Bronchial epithelial cell (primary cell): ENCODE results near the gene EAF1. TPM values are rescaled to one million over a fixed set of nuclear protein-coding genes. Genes with fewer than 3 reads are reported as not detected.

Experiments used
- DNase-seq: peaks from one replicate; pipeline ENCODE4 v3.0.0-alpha.2; 2010; ENCODE audit warnings: low read depth
- FAIRE-seq: peaks from 2 replicates; lab custom pipeline; 2011; peaks lifted over from hg19 to GRCh38; lab: Jason Lieb, UNC
- H3K27me3 ChIP-seq: 2 replicates; pipeline ENCODE4 v1.5.1; 2011; ENCODE audit warnings: low read length; ENCODE audit not compliant: control insufficient read depth, insufficient read depth
- H3K36me3 ChIP-seq: 2 replicates; pipeline ENCODE4 v1.5.1; 2011; ENCODE audit warnings: low read length; ENCODE audit not compliant: control insufficient read depth, insufficient read depth
- H3K4me3 ChIP-seq: 2 replicates; pipeline ENCODE4 v1.5.1; 2011; ENCODE audit warnings: mild to moderate bottlenecking, low read depth, low read length, control low read depth
- total RNA-seq: library from RNA; depleted of rRNA; stranded (reverse); fragments of >200 nt; gene quantifications from 2 replicates; pipeline ENCODE4 v1.2.1, GENCODE V29; 2014
- TF ChIP-seq, protein P1 (sequence below): IDR thresholded peaks from 2 replicates; pipeline ENCODE4 v1.5.1; 2011; ENCODE audit warnings: mild to moderate bottlenecking, moderate library complexity, low read length, control low read depth, inconsistent platforms; ENCODE audit not compliant: insufficient read depth, severe bottlenecking

Gene EAF1
- total RNA-seq, 1 donor from 2014 or later, result 34.0 TPM

DNA sequence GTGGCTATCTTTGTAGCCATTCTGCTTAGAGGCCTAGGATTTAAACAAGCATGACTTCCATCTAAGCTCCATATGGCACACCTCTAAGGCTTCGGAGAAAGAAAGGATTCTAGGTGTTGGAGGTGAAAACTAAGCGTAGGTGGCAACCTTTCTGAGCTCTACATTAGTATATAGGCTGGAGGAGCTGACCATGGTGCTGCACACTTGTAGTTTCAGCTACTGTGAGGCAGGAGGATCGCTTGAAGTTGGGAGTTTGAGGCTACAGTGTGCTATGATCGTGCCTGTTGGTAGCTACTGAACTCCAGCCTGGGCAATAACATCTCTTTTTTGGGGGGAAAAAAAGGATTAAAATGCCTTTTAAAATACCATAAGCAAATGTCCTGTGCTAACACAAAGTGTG is 7.4 kb downstream of the EAF1 start:
- H3K27me3 ChIP-seq, result no peaks in the 10 kb centered on the region
- DNase-seq (no peak), FAIRE-seq (no peak)
- H3K4me3 ChIP-seq, result no peak overlapping the region
- TF ChIP-seq, protein P1, sequence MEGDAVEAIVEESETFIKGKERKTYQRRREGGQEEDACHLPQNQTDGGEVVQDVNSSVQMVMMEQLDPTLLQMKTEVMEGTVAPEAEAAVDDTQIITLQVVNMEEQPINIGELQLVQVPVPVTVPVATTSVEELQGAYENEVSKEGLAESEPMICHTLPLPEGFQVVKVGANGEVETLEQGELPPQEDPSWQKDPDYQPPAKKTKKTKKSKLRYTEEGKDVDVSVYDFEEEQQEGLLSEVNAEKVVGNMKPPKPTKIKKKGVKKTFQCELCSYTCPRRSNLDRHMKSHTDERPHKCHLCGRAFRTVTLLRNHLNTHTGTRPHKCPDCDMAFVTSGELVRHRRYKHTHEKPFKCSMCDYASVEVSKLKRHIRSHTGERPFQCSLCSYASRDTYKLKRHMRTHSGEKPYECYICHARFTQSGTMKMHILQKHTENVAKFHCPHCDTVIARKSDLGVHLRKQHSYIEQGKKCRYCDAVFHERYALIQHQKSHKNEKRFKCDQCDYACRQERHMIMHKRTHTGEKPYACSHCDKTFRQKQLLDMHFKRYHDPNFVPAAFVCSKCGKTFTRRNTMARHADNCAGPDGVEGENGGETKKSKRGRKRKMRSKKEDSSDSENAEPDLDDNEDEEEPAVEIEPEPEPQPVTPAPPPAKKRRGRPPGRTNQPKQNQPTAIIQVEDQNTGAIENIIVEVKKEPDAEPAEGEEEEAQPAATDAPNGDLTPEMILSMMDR, result no peak
- peaks cover 25% of the 10 kb centered on the region for H3K36me3 ChIP-seq

DNA sequence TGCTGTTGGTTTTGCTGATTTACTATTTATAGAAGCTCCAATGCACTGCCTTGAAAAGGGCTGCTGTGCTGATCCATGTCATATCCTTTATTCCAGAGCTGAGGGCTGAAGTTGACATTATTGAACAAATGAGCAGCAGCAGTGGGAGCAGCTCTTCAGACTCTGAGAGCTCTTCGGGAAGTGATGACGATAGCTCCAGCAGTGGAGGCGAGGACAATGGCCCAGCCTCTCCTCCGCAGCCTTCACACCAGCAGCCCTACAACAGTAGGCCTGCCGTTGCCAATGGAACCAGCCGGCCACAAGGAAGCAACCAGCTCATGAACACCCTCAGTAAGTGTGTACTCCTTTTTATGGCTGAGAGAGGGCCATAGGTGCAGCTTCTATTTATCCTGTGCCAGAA is 8.8 kb downstream of the EAF1 start:
- Histone ChIP-seq H3K36me3 (peaks cover 23% of the 10 kb centered on the region), H3K4me3 (no peak overlapping the region), H3K27me3 (no peaks in the 10 kb centered on the region)
- FAIRE-seq, result no peak
- DNase-seq, result no peak
- TF ChIP-seq, protein P1, result no peak

GRCh38 chr3:15438983-15439382 is 11.6 kb downstream of the EAF1 start:
- H3K36me3 ChIP-seq, result peaks cover 21% of the 10 kb centered on the region
- FAIRE-seq (no peak), DNase-seq (peak; percentile 78)
- no peaks in the 10 kb centered on the region for H3K27me3 ChIP-seq
- TF ChIP-seq, protein P1, result no peak
- no peak overlapping the region for H3K4me3 ChIP-seq

GRCh38 chr3:15439476-15439875 is 12.1 kb downstream of the EAF1 start:
- no peaks in the 10 kb centered on the region for H3K27me3 ChIP-seq
- no peak overlapping the region for H3K4me3 ChIP-seq
- peaks cover 18% of the 10 kb centered on the region for H3K36me3 ChIP-seq
- TF ChIP-seq, protein P1, result no peak
- DNase-seq (peak; percentile 68), FAIRE-seq (no peak)

DNA sequence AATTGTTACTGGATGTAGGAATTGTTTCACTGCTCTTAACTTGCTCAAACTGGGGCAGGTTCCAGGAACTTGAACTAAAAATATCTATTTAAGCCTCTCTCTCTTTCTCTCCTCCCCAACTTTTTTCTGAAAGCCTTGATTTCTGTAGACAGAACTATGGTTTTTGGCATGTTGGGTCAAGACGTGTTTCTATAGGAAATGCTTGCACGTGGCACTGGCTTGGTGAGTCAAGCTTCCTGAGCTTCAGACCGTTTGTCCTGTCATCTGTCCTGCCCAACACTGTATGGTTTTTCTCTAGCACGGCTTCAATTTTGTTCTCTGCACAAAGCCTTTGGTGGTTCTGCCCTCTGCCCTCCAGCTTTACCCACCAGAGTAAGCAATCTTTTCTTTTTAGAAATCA is 13.5 kb downstream of the EAF1 start:
- TF ChIP-seq, protein P1, result no peak

GRCh38 chr3:15443826-15444524 is 16.6 kb downstream of the EAF1 start:
- Histone ChIP-seq H3K36me3 (peaks cover 2% of the 10 kb centered on the region), H3K27me3 (no peaks in the 10 kb centered on the region), H3K4me3 (no peak overlapping the region)
- DNase-seq (no peak), FAIRE-seq (no peak)
- TF ChIP-seq, protein P1, result no peak

More for the DNA sequence above, 13.5 kb downstream of the EAF1 start:
- H3K27me3 ChIP-seq, result no peaks in the 10 kb centered on the region
- no peak overlapping the region for H3K4me3 ChIP-seq
- FAIRE-seq, result no peak
- peaks cover 12% of the 10 kb centered on the region for H3K36me3 ChIP-seq
- peak; percentile 76 for DNase-seq
